Lower leg skin (tissue), 4 donors: Measurements from ENCODE around the gene LITAF. TPM values are rescaled to one million over a fixed set of nuclear protein-coding genes. Genes with fewer than 3 reads are reported as not detected.

Source experiments
- DNase-seq, 2 donors: peaks; one replicate each; pipeline ENCODE4 v3.0.0-alpha.2; 2019; ENCODE audit warnings: low spot score in 2 of 2
- H3K4me3 ChIP-seq: fragments of 200-600 bp; sonication (generic); 2 replicates; pipeline ENCODE4 v1.5.1; 2017; ENCODE audit warnings: mild to moderate bottlenecking, low read depth; ENCODE audit not compliant: poor library complexity, severe bottlenecking
- CTCF ChIP-seq, 3 donors: fragments of 450-650 bp; IDR thresholded peaks; one replicate each; pipeline ENCODE4 v1.5.1; 2016; ENCODE audit warnings: antibody characterized with exemption in 3 of 3, mild to moderate bottlenecking in 3 of 3, moderate library complexity in 2 of 3
- POLR2A ChIP-seq, 2 donors: fragments of 450-650 bp; IDR thresholded peaks; one replicate each; pipeline ENCODE4 v1.6.1; 2016 to 2017; ENCODE audit warnings: antibody characterized with exemption in 2 of 2, mild to moderate bottlenecking in 1 of 2, moderate library complexity in 1 of 2
- WGBS, 2 donors: methylation state at CpG; one replicate each; pipeline ENCODE4 v1.1.5; 2018; 5-methylcytosine and 5-hydroxymethylcytosine counted together
- intact Hi-C: fragments of 100-400 bp; cut with DNase I; formaldehyde crosslinking; loops from one replicate; pipeline ENCODE4 v1.15.0; 2023; ENCODE audit warnings: low total_unique reads
- total RNA-seq, 4 donors: library from RNA; depleted of rRNA; stranded (reverse); fragments of >200 nt; gene quantifications; one replicate each; pipeline ENCODE4 v1.1.0, GENCODE V29; 2016

LITAF gene
- total RNA-seq, 4 donors from 2014 or later: 54.9 to 84.2 (median 67.7) TPM

GRCh38 chr16:11503566-11503965, 83.2 kb downstream of the LITAF start:
- TF ChIP-seq POLR2A (IDR thresholded peaks at IDR 0.05) (no peak), CTCF (IDR thresholded peaks at IDR 0.05) (no peak)
- intact Hi-C loops: no loop called here
- H3K4me3 ChIP-seq: no peak overlapping the region
- WGBS, 2 donors: 68 to 75% methylated on average over 9 of the region's 10 CpGs
- no peak for DNase-seq

DNA sequence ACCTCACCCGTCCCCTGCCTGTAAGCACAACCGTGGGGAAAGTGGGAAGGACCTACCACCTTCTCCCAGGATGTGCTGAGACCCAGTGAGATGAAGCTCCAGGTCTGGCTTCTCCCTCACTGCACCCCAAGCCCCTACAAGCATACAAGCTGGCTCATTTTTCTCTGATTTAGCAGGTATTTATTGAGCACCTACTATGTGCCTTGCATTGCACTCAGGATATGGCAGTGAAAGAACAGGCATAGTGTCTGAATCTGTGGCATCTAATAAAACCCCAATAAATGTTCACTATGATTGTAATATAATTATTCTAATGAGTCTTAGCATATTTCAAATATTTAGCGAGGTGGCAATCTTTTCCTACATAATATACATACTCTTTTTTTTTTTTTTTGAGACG, 84.5 kb downstream of the LITAF start:
- intact Hi-C loops: no loop called here
- 62 to 75% methylated on average over 4 of the region's 4 CpGs for WGBS, 2 donors
- no peak for TF ChIP-seq CTCF (IDR thresholded peaks at IDR 0.05)
- TF ChIP-seq POLR2A (IDR thresholded peaks at IDR 0.05): no peak
- no peak for DNase-seq
- no peak overlapping the region for H3K4me3 ChIP-seq

DNA sequence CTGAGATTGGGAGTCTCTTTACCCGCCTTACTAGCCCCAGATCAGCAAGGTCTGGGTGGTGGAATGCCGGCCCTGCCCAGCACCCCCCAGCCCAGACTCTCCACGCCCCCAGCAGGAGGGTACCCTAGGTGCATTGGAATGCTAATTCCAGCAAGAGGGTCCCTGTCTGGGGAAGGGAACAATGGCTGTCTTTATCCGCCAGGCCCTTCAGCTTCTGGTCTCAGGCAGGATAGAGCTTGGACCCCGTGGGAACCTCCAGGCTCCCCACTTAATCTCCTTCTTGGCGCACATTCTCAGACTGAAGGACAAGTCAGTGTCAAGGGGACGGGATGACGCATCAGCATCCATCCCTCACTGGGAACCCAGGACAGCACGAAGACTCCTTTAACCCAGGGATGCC, 85.1 kb downstream of the LITAF start:
- WGBS, 2 donors: 61 to 74% methylated on average over 9 of the region's 9 CpGs
- intact Hi-C loops: no loop called here
- DNase-seq: no peak
- no peak for TF ChIP-seq POLR2A (IDR thresholded peaks at IDR 0.05)
- no peak for TF ChIP-seq CTCF (IDR thresholded peaks at IDR 0.05)
- H3K4me3 ChIP-seq: no peak overlapping the region

DNA sequence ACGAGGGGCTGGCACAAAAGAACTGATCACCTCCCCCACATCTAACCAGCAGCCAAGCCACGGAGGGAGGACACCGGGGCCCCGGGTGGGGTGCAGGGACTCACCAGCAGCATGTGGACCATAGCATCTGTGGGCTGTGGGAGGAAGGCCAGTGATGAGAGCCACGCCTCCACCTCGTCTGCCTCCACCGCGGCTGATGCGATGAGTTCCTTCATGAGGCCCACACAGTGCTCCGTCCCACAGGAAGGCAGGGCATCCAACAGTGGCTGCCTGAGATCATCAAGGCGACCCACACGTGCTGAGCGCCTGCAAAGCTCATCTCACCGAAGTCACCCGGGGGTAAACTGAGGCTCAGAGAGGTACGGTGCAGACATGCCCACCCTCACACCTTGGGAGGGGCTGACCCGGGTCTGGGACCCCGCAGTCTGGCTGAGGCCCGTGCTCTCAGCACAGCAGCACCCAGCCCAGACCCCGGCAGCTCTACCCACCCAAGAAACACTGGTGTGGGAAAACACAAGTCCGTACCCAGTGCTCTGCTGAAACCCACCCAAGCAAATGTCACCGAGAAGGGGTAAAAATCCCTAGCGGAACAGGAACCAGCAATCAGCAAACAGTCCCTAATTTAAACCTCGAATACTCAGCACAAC, 85.9 kb downstream of the LITAF start:
- no peak for DNase-seq
- intact Hi-C loops: no loop called here
- TF ChIP-seq CTCF (IDR thresholded peaks at IDR 0.05): no peak
- 68 to 74% methylated on average over 17 to 24 of the region's 24 CpGs for WGBS, 2 donors
- no peak overlapping the region for H3K4me3 ChIP-seq

GRCh38 chr16:11499295-11500089, 87.2 kb downstream of the LITAF start:
- intact Hi-C loops: no loop called here
- WGBS, 2 donors: 61 to 68% methylated on average over 6 to 7 of the region's 7 CpGs
- TF ChIP-seq POLR2A (IDR thresholded peaks at IDR 0.05): no peak
- TF ChIP-seq CTCF (IDR thresholded peaks at IDR 0.05): no peak
- H3K4me3 ChIP-seq: no peak overlapping the region
- DNase-seq: no peak
